Mesendoderm (in vitro differentiated cells): Measurements from ENCODE around the gene EXOG.

ENCODE experiments used
- DNase-seq: peaks from one replicate; pipeline ENCODE4 v3.0.0; 2013
- H2AK5ac ChIP-seq: 2 replicates; pipeline ENCODE4 v1.6.1; 2013; ENCODE audit warnings: low read length, inconsistent platforms
- H2BK120ac ChIP-seq: 2 replicates; pipeline ENCODE4 v1.6.1; 2013; ENCODE audit warnings: low read depth, mild to moderate bottlenecking, low read length, moderate library complexity, mixed read lengths
- H2BK15ac ChIP-seq: replicated peaks from 2 replicates; pipeline ENCODE4 v1.6.1; 2013; ENCODE audit warnings: low read depth, mild to moderate bottlenecking, moderate library complexity
- H2BK5ac ChIP-seq: 2 replicates; pipeline ENCODE4 v1.6.1; 2013; ENCODE audit warnings: low read length, inconsistent platforms
- H3K18ac ChIP-seq: 2 replicates; pipeline ENCODE4 v1.6.1; 2013; ENCODE audit warnings: mild to moderate bottlenecking, low read length, mixed read lengths
- H3K23ac ChIP-seq: one replicate; pipeline ENCODE4 v1.6.1; 2013; ENCODE audit warnings: low read length
- H3K27ac ChIP-seq: 2 replicates; pipeline ENCODE4 v1.5.1; 2013; ENCODE audit warnings: low read depth, mild to moderate bottlenecking, inconsistent platforms, low read length, moderate library complexity
- H3K27me3 ChIP-seq: 2 replicates; pipeline ENCODE4 v1.6.1; 2013; ENCODE audit warnings: low read length, control low read depth, mild to moderate bottlenecking, inconsistent platforms; ENCODE audit not compliant: insufficient read depth, poor library complexity
- H3K36me3 ChIP-seq: 2 replicates; pipeline ENCODE4 v1.6.1; 2013; ENCODE audit warnings: low read length, inconsistent platforms; ENCODE audit not compliant: control insufficient read depth, insufficient read depth
- H3K4ac ChIP-seq: one replicate; pipeline ENCODE4 v1.6.1; 2013; ENCODE audit warnings: low read depth, mild to moderate bottlenecking, low read length, moderate library complexity
- H3K4me1 ChIP-seq: 2 replicates; pipeline ENCODE4 v1.6.1; 2013; ENCODE audit warnings: low read depth, low read length, inconsistent platforms; ENCODE audit not compliant: control insufficient read depth
- H3K4me2 ChIP-seq: 2 replicates; pipeline ENCODE4 v1.6.1; 2013; ENCODE audit warnings: low read length
- H3K4me3 ChIP-seq: 2 replicates; pipeline ENCODE4 v1.5.1; 2013; ENCODE audit warnings: mild to moderate bottlenecking, low read length
- H3K56ac ChIP-seq: one replicate; pipeline ENCODE4 v1.6.1; 2013; ENCODE audit warnings: low read length
- H3K79me1 ChIP-seq: 2 replicates; pipeline ENCODE4 v1.6.1; 2013; ENCODE audit warnings: low read length, inconsistent platforms
- H3K79me2 ChIP-seq: 2 replicates; pipeline ENCODE4 v1.6.1; 2013; ENCODE audit warnings: mild to moderate bottlenecking, low read length; ENCODE audit not compliant: control insufficient read depth, insufficient read depth
- H3K9ac ChIP-seq: 2 replicates; pipeline ENCODE4 v1.6.1; 2013; ENCODE audit warnings: low read length, inconsistent platforms
- H4K5ac ChIP-seq: one replicate; pipeline ENCODE4 v1.6.1; 2013; ENCODE audit warnings: low read length
- H4K8ac ChIP-seq: one replicate; pipeline ENCODE4 v1.6.1; 2013; ENCODE audit warnings: low read depth, mild to moderate bottlenecking, control low read depth, low read length, moderate library complexity
- WGBS: extraction: QIAGEN DNeasy Blood & Tissue Kit; methylation state at CpG from one replicate; pipeline ENCODE4 v1.1.7; 2013; ENCODE audit warnings: low lambda C conversion rate, missing lambda C conversion rate; ENCODE audit not compliant: insufficient coverage; ENCODE audit errors: extremely low coverage; 5-methylcytosine and 5-hydroxymethylcytosine counted together

The EXOG gene

GRCh38 chr3:38490281-38491030, 5.7 kb upstream of the EXOG start:
- no peak overlapping the region for H4K5ac ChIP-seq
- no peak overlapping the region for H3K4me2 ChIP-seq
- H3K9ac ChIP-seq: no peak overlapping the region
- H3K79me2 ChIP-seq: no peaks in the 10 kb centered on the region
- no peak overlapping the region for H3K23ac ChIP-seq
- no peaks in the 10 kb centered on the region for H3K27me3 ChIP-seq
- H3K79me1 ChIP-seq: peaks cover 2% of the 10 kb centered on the region
- H3K4me1 ChIP-seq: no peaks in the 10 kb centered on the region
- H4K8ac ChIP-seq: no peak overlapping the region
- no peak overlapping the region for H2AK5ac ChIP-seq
- WGBS: no CpG with 5 or more reads among the region's 11 CpGs
- no peak overlapping the region for H2BK5ac ChIP-seq
- H3K4me3 ChIP-seq: no peak overlapping the region
- H2BK120ac ChIP-seq: no peak overlapping the region
- no peak overlapping the region for H3K4ac ChIP-seq
- H2BK15ac ChIP-seq: no peak overlapping the region
- no peak overlapping the region for H3K18ac ChIP-seq
- H3K56ac ChIP-seq: no peak overlapping the region
- no peak overlapping the region for H3K27ac ChIP-seq
- no peak for DNase-seq
- no peaks in the 10 kb centered on the region for H3K36me3 ChIP-seq

GRCh38 chr3:38491215-38491614, 4.9 kb upstream of the EXOG start:
- no peak overlapping the region for H2AK5ac ChIP-seq
- H3K27me3 ChIP-seq: no peaks in the 10 kb centered on the region
- no CpG with 5 or more reads among the region's 6 CpGs for WGBS
- H2BK5ac ChIP-seq: no peak overlapping the region
- no peak overlapping the region for H3K18ac ChIP-seq
- no peak overlapping the region for H3K4ac ChIP-seq
- no peak overlapping the region for H4K5ac ChIP-seq
- H3K4me2 ChIP-seq: no peak overlapping the region
- H2BK120ac ChIP-seq: no peak overlapping the region
- no peak overlapping the region for H3K56ac ChIP-seq
- H2BK15ac ChIP-seq: no peak overlapping the region
- H3K27ac ChIP-seq: no peak overlapping the region
- H3K9ac ChIP-seq: no peak overlapping the region
- H3K79me1 ChIP-seq: peaks cover 2% of the 10 kb centered on the region
- no peaks in the 10 kb centered on the region for H3K79me2 ChIP-seq
- no peak overlapping the region for H4K8ac ChIP-seq
- DNase-seq: no peak
- no peak overlapping the region for H3K23ac ChIP-seq
- H3K36me3 ChIP-seq: no peaks in the 10 kb centered on the region
- H3K4me3 ChIP-seq: no peak overlapping the region
- H3K4me1 ChIP-seq: no peaks in the 10 kb centered on the region

GRCh38 chr3:38493031-38493430, 3.1 kb upstream of the EXOG start:
- H3K79me2 ChIP-seq: no peaks in the 10 kb centered on the region
- no peak overlapping the region for H4K8ac ChIP-seq
- H3K4ac ChIP-seq: no peak overlapping the region
- H2BK5ac ChIP-seq: no peak overlapping the region
- no peak overlapping the region for H3K23ac ChIP-seq
- no peak overlapping the region for H3K9ac ChIP-seq
- DNase-seq: no peak
- no peak overlapping the region for H3K4me2 ChIP-seq
- H2AK5ac ChIP-seq: no peak overlapping the region
- H2BK120ac ChIP-seq: no peak overlapping the region
- no peak overlapping the region for H3K56ac ChIP-seq
- no peaks in the 10 kb centered on the region for H3K36me3 ChIP-seq
- H3K4me1 ChIP-seq: no peaks in the 10 kb centered on the region
- H3K4me3 ChIP-seq: no peak overlapping the region
- H3K18ac ChIP-seq: no peak overlapping the region
- H4K5ac ChIP-seq: no peak overlapping the region
- no CpG with 5 or more reads among the region's 4 CpGs for WGBS
- no peaks in the 10 kb centered on the region for H3K79me1 ChIP-seq
- no peak overlapping the region for H2BK15ac ChIP-seq
- H3K27me3 ChIP-seq: no peaks in the 10 kb centered on the region
- no peak overlapping the region for H3K27ac ChIP-seq

- no peaks in the 10 kb centered on the region for H3K36me3 ChIP-seq
- no peak overlapping the region for H2AK5ac ChIP-seq
- H3K4me3 ChIP-seq: no peak overlapping the region
- no peak overlapping the region for H2BK5ac ChIP-seq
- H3K9ac ChIP-seq: no peak overlapping the region
- no peak overlapping the region for H4K5ac ChIP-seq
- H3K4me2 ChIP-seq: no peak overlapping the region
- H4K8ac ChIP-seq: no peak overlapping the region
- no peak overlapping the region for H3K56ac ChIP-seq
- WGBS: no CpG with 5 or more reads among the region's 4 CpGs
- no peaks in the 10 kb centered on the region for H3K79me2 ChIP-seq
- H3K18ac ChIP-seq: no peak overlapping the region
- H3K27me3 ChIP-seq: no peaks in the 10 kb centered on the region
- no peak overlapping the region for H3K27ac ChIP-seq
- DNase-seq: peak; percentile 27
- no peak overlapping the region for H2BK120ac ChIP-seq
- no peak overlapping the region for H2BK15ac ChIP-seq
- H3K23ac ChIP-seq: no peak overlapping the region
- H3K4me1 ChIP-seq: no peaks in the 10 kb centered on the region
- H3K4ac ChIP-seq: no peak overlapping the region
- no peaks in the 10 kb centered on the region for H3K79me1 ChIP-seq
These were observed 891 bp downstream of the EXOG start for GRCh38 chr3:38497031-38497430.

- no peak overlapping the region for H3K4me3 ChIP-seq
- H2AK5ac ChIP-seq: no peak overlapping the region
- WGBS: no CpG with 5 or more reads among the region's 2 CpGs
- H3K4me1 ChIP-seq: no peaks in the 10 kb centered on the region
- H4K8ac ChIP-seq: no peak overlapping the region
- H3K18ac ChIP-seq: no peak overlapping the region
- no peak overlapping the region for H3K56ac ChIP-seq
- DNase-seq: peak; percentile 44
- H3K79me1 ChIP-seq: no peaks in the 10 kb centered on the region
- H3K27me3 ChIP-seq: no peaks in the 10 kb centered on the region
- H3K4me2 ChIP-seq: no peak overlapping the region
- no peak overlapping the region for H4K5ac ChIP-seq
- H3K4ac ChIP-seq: no peak overlapping the region
- no peaks in the 10 kb centered on the region for H3K79me2 ChIP-seq
- H3K9ac ChIP-seq: no peak overlapping the region
- H2BK15ac ChIP-seq: no peak overlapping the region
- no peak overlapping the region for H3K27ac ChIP-seq
- no peak overlapping the region for H2BK5ac ChIP-seq
- H3K36me3 ChIP-seq: no peaks in the 10 kb centered on the region
- H2BK120ac ChIP-seq: no peak overlapping the region
- H3K23ac ChIP-seq: no peak overlapping the region
These were observed 4.7 kb downstream of the EXOG start for GRCh38 chr3:38500688-38501417.
